DND-41 (cell line): Measurements from ENCODE around the gene EPS15.
"Not testable (repeated sequence)": the region's sequence is repeated elsewhere in the genome, so short reads cannot be mapped to it uniquely, and the experiment has no call there.

Experiments
- ATAC-seq: fragments of 200-7000 bp; cut with Tn5 transposase; 3 replicates; pipeline ENCODE4 v1.9.1; 2021; ENCODE audit warnings: low read depth; ENCODE audit not compliant: insufficient read depth
- DNase-seq: peaks from one replicate; pipeline ENCODE4 v3.0.0-alpha.2; 2020
- H2AFZ ChIP-seq: 2 replicates; pipeline ENCODE4 v1.6.0; 2012; ENCODE audit warnings: low read depth, low read length
- H3K27ac ChIP-seq: 2 replicates; pipeline ENCODE4 v1.5.1; 2012; ENCODE audit warnings: low read length, inconsistent platforms
- H3K27me3 ChIP-seq: fragments of 200-600 bp; sonication (generic); 2 replicates; pipeline ENCODE4 v1.6.0; 2012; ENCODE audit warnings: low read length, mild to moderate bottlenecking, inconsistent platforms; ENCODE audit not compliant: insufficient read depth, poor library complexity
- H3K36me3 ChIP-seq: 2 replicates; pipeline ENCODE4 v1.5.1; 2012; ENCODE audit warnings: low read length, inconsistent platforms; ENCODE audit not compliant: insufficient read depth
- H3K4me1 ChIP-seq: 2 replicates; pipeline ENCODE4 v1.5.1; 2012; ENCODE audit warnings: mild to moderate bottlenecking, low read length; ENCODE audit not compliant: insufficient read depth
- H3K4me2 ChIP-seq: 2 replicates; pipeline ENCODE4 v1.6.0; 2012; ENCODE audit warnings: mild to moderate bottlenecking, moderate library complexity, low read length, inconsistent platforms; ENCODE audit not compliant: insufficient read depth
- H3K4me3 ChIP-seq, 2 experiments: fragments of 200-600 bp in 1 of 2; shearing (Covaris generic) in 1 of 2; 2 replicates each; pipeline ENCODE4 v1.5.1; 2012 to 2016; ENCODE audit warnings: inconsistent platforms in 2 of 2, low read length in 2 of 2, mild to moderate bottlenecking in 2 of 2, low read depth in 1 of 2, moderate library complexity in 1 of 2
- H3K79me2 ChIP-seq: 2 replicates; pipeline ENCODE4 v1.6.0; 2012; ENCODE audit warnings: low read length, inconsistent platforms; ENCODE audit not compliant: insufficient read depth
- H3K9ac ChIP-seq: 2 replicates; pipeline ENCODE4 v1.6.0; 2012; ENCODE audit warnings: low read depth, mild to moderate bottlenecking, inconsistent platforms, low read length, moderate library complexity
- H3K9me3 ChIP-seq: 2 replicates; pipeline ENCODE4 v1.5.1; 2012; ENCODE audit warnings: low read length, moderate library complexity, mild to moderate bottlenecking, inconsistent platforms; ENCODE audit not compliant: insufficient read depth, severe bottlenecking
- H4K20me1 ChIP-seq: 2 replicates; pipeline ENCODE4 v1.6.0; 2012; ENCODE audit warnings: low read length; ENCODE audit not compliant: insufficient read depth
- EZH2 ChIP-seq: IDR thresholded peaks from 3 replicates; pipeline ENCODE4 v1.6.1; 2012; ENCODE audit warnings: borderline replicate concordance, low read depth, mild to moderate bottlenecking, moderate library complexity, low read length, inconsistent platforms; ENCODE audit not compliant: severe bottlenecking
- TF ChIP-seq, protein P1 (sequence below): IDR thresholded peaks from 2 replicates; pipeline ENCODE4 v1.5.1; 2012; ENCODE audit warnings: borderline replicate concordance, low read length, moderate library complexity, mild to moderate bottlenecking; ENCODE audit not compliant: poor library complexity, severe bottlenecking; ENCODE audit errors: extremely low read depth

Gene EPS15

GRCh38 chr1:51442616-51443015 is 76.5 kb downstream of the EPS15 start:
- no peak for ATAC-seq

DNA sequence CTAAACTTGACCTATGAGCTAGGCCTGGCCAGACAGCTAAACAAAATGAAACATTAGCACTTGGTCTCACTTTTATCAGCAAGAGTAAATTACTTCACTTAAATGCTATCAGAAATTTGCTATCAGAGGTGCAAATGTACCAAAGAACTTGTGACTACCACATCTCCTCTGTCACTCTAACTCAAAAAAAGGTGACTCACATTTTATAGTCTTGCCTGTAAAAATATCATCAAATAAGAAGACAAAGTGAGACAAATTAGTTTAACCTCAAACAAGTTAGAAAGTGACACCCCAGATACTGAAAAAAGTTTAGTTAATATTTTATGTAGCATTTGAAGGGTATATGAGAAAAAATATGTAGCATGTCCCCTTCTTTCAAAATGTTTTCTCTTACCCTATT is 76.9 kb downstream of the EPS15 start:
- TF ChIP-seq, protein P1, sequence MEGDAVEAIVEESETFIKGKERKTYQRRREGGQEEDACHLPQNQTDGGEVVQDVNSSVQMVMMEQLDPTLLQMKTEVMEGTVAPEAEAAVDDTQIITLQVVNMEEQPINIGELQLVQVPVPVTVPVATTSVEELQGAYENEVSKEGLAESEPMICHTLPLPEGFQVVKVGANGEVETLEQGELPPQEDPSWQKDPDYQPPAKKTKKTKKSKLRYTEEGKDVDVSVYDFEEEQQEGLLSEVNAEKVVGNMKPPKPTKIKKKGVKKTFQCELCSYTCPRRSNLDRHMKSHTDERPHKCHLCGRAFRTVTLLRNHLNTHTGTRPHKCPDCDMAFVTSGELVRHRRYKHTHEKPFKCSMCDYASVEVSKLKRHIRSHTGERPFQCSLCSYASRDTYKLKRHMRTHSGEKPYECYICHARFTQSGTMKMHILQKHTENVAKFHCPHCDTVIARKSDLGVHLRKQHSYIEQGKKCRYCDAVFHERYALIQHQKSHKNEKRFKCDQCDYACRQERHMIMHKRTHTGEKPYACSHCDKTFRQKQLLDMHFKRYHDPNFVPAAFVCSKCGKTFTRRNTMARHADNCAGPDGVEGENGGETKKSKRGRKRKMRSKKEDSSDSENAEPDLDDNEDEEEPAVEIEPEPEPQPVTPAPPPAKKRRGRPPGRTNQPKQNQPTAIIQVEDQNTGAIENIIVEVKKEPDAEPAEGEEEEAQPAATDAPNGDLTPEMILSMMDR: no peak
- TF ChIP-seq EZH2: no peak
- Histone ChIP-seq H3K79me2 (no peaks in the 10 kb centered on the region), H2AFZ (no peak overlapping the region), H3K4me3 (no peak overlapping the region), H4K20me1 (no peaks in the 10 kb centered on the region), H3K4me1 (no peaks in the 10 kb centered on the region), H3K4me2 (no peak overlapping the region), H3K27ac (no peak overlapping the region), H3K27me3 (no peaks in the 10 kb centered on the region), H3K9ac (no peak overlapping the region), H3K9me3 (no peaks in the 10 kb centered on the region), H3K36me3 (peaks cover 27% of the 10 kb centered on the region; the same call in 1 of the 2 replicates)
- DNase-seq (no peak), ATAC-seq (no peak)

More at GRCh38 chr1:51442616-51443015, 76.5 kb downstream of the EPS15 start:
- Histone ChIP-seq H3K4me1 (no peaks in the 10 kb centered on the region), H4K20me1 (no peaks in the 10 kb centered on the region), H3K4me2 (no peak overlapping the region), H3K9me3 (no peaks in the 10 kb centered on the region), H3K9ac (no peak overlapping the region), H3K36me3 (peaks cover 27% of the 10 kb centered on the region; the same call in 1 of the 2 replicates), H2AFZ (no peak overlapping the region), H3K27me3 (no peaks in the 10 kb centered on the region), H3K27ac (no peak overlapping the region), H3K4me3 (no peak overlapping the region), H3K79me2 (no peaks in the 10 kb centered on the region)
- DNase-seq: no peak
- no peak for TF ChIP-seq EZH2
- TF ChIP-seq, protein P1: no peak

- Histone ChIP-seq H3K4me3 (no peak overlapping the region), H3K27ac (no peak overlapping the region), H3K4me1 (peaks cover 6% of the 10 kb centered on the region), H3K4me2 (no peak overlapping the region), H3K9ac (no peak overlapping the region), H3K79me2 (no peaks in the 10 kb centered on the region), H3K9me3 (no peaks in the 10 kb centered on the region), H3K27me3 (no peaks in the 10 kb centered on the region), H3K36me3 (peaks cover 21% of the 10 kb centered on the region; the same call in 1 of the 2 replicates), H2AFZ (no peak overlapping the region), H4K20me1 (no peaks in the 10 kb centered on the region)
- no peak for TF ChIP-seq EZH2
- TF ChIP-seq, protein P1: no peak
- DNase-seq (no peak), ATAC-seq (no peak)
Measured at GRCh38 chr1:51439895-51440294, 79.2 kb downstream of the EPS15 start.

DNA sequence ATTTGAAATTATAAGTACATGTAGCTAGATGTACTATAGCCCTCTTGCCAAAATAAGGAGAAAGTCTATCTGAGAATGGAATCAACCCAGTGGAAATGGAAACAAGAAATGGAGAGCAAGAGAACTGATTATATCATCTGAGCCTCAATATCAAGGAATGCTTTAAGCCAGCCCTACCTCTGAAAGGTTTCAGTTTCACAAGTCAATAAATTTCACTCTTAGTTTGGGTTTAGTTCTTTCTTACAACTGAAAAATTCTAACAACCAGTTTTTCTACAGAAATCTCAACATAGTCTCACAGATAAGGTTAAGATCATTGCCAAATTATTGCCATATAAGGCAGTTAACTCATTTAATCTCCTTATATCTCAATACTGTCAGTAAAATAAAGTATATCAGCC is 80.0 kb downstream of the EPS15 start:
- Histone ChIP-seq H3K9me3 (no peaks in the 10 kb centered on the region), H3K4me3 (no peak overlapping the region), H2AFZ (no peak overlapping the region), H3K4me1 (peaks cover 15% of the 10 kb centered on the region), H3K36me3 (peaks cover 13% of the 10 kb centered on the region; the same call in 1 of the 2 replicates), H3K79me2 (no peaks in the 10 kb centered on the region), H3K27me3 (no peaks in the 10 kb centered on the region), H3K4me2 (no peak overlapping the region), H4K20me1 (no peaks in the 10 kb centered on the region), H3K27ac (no peak overlapping the region), H3K9ac (no peak overlapping the region)
- TF ChIP-seq, protein P1: no peak
- no peak for TF ChIP-seq EZH2
- ATAC-seq: no peak
- no peak for DNase-seq

DNA sequence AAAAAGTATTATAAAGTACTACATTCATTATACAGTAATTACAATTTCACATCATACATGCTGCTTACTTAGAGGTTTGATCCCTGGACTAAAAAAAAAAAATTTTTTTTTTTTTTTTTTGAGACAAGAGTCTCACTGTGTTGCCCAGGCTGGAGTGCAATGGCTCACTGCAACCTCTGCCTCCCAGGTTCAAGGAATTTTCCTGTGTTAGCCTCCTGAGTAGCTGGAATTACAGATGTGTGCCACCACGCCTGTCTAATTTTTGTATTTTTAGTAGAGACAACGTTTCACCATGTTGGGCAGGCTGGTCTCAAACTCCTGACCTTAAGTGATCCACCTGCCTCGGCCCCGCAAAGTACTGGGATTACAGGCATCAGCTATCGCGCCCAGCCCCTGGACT is 81.7 kb downstream of the EPS15 start:
- not testable (repeated sequence) for ATAC-seq, DNase-seq, H3K79me2 ChIP-seq, H3K27me3 ChIP-seq, H3K9ac ChIP-seq, H4K20me1 ChIP-seq, H3K9me3 ChIP-seq, H2AFZ ChIP-seq, H3K4me3 ChIP-seq, H3K4me2 ChIP-seq, H3K27ac ChIP-seq
- Histone ChIP-seq H3K4me1 (peaks cover 22% of the 10 kb centered on the region), H3K36me3 (peaks cover 10% of the 10 kb centered on the region; the same call in 1 of the 2 replicates)
